GM19324 (cell line): Measurements from ENCODE around the gene SUPT20H.
"Not testable (repeated sequence)": the region's sequence is repeated elsewhere in the genome, so short reads cannot be mapped to it uniquely, and the experiment has no call there.

Source experiments
- ATAC-seq: cut with Tn5 transposase; IDR thresholded peaks from one replicate; pipeline ENCODE4 v1.9.1; 2021; ENCODE audit warnings: mild to moderate bottlenecking, moderate library complexity; ENCODE audit not compliant: unreplicated experiment, low FRiP score

Gene SUPT20H

GRCh38 chr13:37070145-37070695, 10.7 kb upstream of the SUPT20H start:
- ATAC-seq = no peak

DNA sequence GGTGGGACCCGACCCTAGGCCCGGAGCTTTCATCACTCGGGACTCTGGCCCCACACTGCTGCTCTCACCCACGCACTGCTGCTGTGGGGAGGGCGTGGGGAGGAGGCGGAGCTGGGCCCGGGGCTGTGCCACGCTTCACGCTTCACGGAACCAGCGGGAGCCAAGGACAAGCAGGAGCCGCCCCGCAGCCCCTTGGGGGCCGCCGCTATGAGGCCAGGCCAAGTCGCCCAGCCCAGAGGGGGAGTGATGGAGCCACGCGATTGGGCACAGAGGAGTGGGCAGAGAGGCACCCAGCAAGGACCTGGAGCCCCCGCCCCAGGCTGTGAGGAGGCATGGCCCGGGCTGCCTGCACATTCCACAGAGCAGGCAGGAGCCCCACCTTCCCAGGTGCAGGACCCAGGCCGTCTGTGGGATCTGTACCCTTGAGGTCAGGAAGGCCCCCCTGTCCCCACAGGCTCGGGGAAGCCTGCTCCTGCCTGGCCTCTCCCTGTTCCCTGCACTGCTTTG, 10.2 kb upstream of the SUPT20H start:
- ATAC-seq = no peak

DNA sequence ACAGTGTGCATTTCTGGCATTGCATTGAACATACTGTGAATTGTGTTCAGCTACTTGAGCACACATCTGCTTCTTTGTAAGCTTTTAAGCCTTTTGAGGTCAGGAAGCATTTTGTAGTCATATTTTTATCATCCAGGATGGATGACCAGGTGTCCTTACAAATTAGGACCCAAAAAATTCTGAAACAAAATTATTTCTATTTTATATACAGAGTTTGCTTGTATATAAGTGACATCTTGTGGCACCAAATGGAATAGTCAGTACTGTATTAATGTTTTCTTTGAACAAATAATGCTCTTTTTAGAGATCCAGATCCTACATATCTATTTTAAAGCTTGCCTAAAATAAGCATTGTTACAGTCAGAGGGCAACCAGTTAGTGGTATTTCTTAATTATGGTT, 9.5 kb upstream of the SUPT20H start:
- no peak for ATAC-seq

DNA sequence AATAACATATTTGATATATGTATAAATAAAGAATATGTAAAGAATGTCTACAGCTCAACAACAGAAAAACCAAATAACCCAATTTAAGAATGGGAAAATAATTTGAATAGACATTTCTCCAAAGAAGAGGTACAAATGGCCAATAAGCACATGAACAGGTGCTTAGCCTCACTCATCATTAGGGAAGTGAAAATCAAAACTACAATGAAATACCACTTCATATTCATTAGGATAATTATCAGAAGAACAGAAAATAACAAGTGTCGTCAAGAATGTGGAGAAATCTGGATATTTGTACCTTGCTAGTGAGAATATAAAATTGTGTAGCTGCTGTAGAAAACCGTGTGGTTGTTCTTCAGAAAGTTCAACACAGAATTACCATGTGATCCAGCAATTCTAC, 8.4 kb upstream of the SUPT20H start:
- peak; percentile 58 for ATAC-seq

- no peak for ATAC-seq
These were observed 6.5 kb upstream of the SUPT20H start for GRCh38 chr13:37065890-37066526.

DNA sequence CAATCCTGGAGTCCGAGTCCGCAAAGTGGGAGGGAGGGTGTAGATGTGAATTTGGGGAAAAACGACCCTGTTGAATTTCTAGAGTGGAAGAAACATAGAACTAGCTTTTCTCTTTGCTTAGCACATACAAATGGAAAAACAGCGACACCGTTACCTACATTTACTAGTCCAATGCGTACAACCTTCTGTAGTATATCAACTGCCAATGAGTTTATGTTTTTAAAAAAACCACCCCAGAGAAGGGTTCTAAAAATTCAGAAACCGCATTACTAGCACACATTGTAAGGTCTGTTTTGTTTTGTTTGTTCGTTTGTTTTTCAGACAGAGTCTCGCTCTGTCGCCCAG, 332 bp upstream of the SUPT20H start:
- no peak for ATAC-seq

GRCh38 chr13:37056228-37056627, 3.3 kb downstream of the SUPT20H start:
- not testable (repeated sequence) for ATAC-seq

GRCh38 chr13:37053111-37053510, 6.4 kb downstream of the SUPT20H start:
- ATAC-seq = not testable (repeated sequence)

- ATAC-seq = no peak
These were observed 9.7 kb downstream of the SUPT20H start for GRCh38 chr13:37049810-37050209.

DNA sequence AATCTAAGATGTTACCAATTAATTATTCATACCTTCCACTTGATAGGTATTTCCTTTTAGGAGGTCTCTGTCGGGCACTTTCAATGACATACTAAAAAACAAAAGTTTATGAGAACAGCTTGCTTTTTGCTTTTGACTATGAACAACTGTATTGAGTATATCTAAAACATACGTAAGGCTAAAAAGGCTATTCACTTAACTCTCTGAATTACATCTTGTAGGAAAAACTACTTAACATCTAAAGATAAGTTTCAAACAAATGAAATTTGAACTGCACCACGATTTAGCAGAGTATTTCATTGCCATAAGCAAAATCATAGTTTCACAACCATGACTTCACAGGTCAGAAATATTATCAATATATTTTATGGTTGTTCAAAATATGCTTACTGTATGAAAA, 11.6 kb downstream of the SUPT20H start:
- ATAC-seq = no peak

GRCh38 chr13:37047032-37047431, 12.5 kb downstream of the SUPT20H start:
- no peak for ATAC-seq

GRCh38 chr13:37046062-37046461, 13.4 kb downstream of the SUPT20H start:
- ATAC-seq = no peak

DNA sequence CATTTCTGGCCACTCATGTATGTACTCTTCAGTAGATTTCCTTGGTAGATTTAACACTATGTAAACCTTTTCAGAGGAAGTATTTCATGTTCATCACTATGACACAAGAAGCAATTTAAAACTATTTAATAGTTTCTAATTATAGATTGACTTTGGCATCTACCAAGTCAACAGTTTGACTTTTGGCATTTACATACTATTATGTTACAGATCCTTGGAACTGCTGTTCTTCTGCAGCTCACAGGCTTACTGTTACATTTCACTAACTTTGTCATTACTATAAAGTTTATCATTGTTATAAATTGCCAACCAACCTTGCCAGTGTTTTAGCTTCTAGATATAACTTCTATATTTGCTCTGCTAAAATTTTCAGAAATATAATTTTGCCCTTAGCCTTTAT, 18.7 kb downstream of the SUPT20H start:
- no peak for ATAC-seq

DNA sequence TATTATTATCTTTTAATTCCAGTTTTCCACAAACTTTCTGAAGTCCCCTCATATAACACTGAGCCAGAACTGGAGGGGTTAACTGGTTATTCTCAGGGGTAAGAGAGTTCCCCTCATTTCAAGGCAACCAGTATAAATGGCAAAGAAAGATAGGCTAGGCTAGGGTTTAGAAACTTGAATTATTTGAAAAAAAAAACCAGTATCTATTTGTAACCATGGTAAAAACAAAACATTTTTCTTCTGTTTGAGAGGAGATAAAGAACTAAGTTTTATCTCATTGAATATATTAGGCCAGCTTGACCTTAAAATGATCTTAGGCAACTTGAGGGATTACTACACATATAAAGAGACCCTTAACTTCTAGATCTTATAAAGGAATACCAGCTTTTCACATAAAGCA, 19.6 kb downstream of the SUPT20H start:
- ATAC-seq = no peak

GRCh38 chr13:37037241-37037640, 22.2 kb downstream of the SUPT20H start:
- no peak for ATAC-seq

DNA sequence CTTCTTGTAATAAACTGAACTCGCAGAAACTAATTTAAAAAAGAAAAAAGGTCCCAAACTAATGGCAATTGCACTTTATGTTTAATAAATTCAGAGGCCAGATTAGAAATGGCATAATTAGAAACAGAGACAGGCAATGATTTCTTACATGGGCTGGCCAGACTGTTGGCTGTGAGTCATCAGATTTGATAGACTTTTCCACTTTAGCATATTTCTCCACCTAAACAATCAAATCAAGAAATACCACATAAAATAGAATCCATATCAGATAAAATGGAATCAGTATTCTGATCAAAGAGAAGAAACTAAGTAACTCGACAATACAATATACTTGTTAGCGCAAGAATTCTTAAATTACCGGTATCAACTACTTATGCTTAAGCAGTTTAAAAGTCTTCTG, 29.9 kb downstream of the SUPT20H start:
- ATAC-seq = no peak

DNA sequence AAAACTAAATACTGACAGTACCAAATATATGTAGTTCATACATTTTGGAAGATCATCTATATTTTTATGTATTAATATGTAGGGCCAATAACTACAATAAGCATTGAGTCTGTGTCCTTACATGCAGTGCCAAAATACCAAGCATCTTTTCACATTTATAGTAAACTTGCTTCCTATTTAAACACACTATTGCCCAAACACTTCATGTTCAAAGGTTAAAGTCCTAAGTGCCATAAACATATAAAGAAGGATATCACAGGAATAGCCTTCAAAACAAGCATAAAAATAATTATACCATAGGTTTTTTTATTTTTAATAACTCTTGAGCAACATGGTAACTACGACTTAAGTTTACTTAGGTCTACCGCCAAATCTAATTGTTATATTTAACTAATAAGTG, 31.8 kb downstream of the SUPT20H start:
- ATAC-seq = no peak

DNA sequence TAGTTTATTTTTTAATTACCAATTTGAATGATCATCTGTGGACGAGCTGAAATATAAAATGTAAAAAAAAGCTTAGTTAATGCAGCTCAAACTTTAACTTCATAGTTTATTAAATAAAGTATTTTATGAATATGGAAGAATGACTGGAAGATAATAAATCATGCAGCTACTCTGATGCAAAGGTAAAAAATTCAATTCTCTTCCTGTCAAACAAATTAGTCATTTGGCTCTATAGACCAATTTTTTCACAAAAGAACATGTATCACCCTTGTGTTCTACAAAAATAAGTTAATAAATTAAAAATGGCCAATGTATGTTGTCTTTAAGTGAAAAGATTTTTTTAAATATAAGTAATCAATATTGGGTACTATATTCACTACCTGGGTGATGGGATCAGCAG, 32.7 kb downstream of the SUPT20H start:
- no peak for ATAC-seq

- no peak for ATAC-seq
These were observed 35.6 kb downstream of the SUPT20H start for GRCh38 chr13:37023871-37024270.

DNA sequence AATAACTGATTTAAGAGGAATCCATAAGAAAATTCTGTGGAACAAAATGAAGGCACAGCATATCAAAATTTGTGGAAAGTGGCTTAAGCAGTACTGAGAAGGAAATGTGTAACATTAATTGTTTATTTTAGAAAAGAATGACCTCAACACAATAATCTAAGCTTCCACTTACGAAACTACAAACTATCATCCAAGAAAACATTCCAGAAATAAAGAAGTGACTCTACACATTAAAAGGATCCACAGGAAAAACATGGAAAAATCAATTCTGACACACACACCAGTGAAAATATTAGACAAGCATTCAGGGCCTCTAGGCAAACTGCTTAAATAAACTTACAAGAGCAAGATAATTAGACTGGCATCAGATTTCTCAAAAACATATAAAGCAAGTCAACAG, 44.9 kb downstream of the SUPT20H start:
- no peak for ATAC-seq

DNA sequence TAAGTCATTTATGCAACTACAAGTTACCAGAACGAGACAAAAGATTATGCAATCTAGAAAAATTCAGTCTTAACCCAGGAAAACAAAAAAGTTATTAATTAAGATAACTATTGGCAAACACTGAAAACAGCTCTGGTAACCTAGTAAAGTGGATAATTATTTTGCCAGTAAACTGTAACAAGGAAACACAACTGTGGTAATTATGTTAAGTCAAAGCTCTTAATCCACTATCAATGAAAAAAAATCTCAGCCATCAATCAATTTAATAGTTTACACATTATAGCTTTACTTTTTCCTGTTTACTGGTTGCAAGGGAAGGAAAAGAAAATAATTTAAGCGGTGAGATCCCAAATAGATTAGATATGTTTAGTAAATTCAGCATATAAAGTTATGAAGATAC, 47.7 kb downstream of the SUPT20H start:
- no peak for ATAC-seq

- ATAC-seq = no peak
These were observed 48.5 kb downstream of the SUPT20H start for GRCh38 chr13:37011002-37011401.

DNA sequence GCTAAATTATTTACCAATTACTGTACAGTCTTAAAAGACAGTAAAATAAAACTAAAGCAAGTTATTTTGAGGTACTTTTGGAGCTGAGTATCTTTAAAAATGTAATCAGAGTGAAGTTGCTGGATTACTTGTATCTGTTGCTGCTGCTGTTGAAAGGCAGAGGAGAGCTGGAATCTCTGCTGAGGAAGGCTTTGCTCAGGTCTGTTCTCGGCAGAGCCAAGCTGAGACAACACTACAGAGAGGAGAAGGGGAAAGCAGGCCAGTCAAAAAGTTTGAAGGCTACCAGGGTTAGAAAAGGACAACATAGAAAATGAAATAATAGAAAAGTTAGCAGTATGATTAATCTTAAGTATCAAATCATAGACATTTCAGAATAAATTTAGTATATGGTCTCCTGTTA, 49.1 kb downstream of the SUPT20H start:
- no peak for ATAC-seq
